SK-N-SH treated with all-trans-retinoic acid at 6 μM for 48 hours (cell line): ENCODE data around the gene AARS1.
"Not testable (repeated sequence)": the region's sequence is repeated elsewhere in the genome, so short reads cannot be mapped to it uniquely, and the experiment has no call there.

ENCODE experiments used
- CSRNP3 ChIP-seq: fragments of 250-450 bp; sonication (Bioruptor Pico); IDR thresholded peaks from 2 replicates; pipeline ENCODE4 v1.5.1; 2021; ENCODE audit warnings: mild to moderate bottlenecking, moderate library complexity
- ESRRG ChIP-seq: fragments of 250-450 bp; sonication (Bioruptor Pico); IDR thresholded peaks from 2 replicates; pipeline ENCODE4 v1.6.1; 2021; ENCODE audit warnings: mild to moderate bottlenecking
- OSR1 ChIP-seq: fragments of 250-450 bp; sonication (Bioruptor Pico); IDR thresholded peaks from 2 replicates; pipeline ENCODE4 v1.8.0; 2022; ENCODE audit warnings: moderate library complexity, mild to moderate bottlenecking, inconsistent platforms
- PATZ1 ChIP-seq: fragments of 250-450 bp; sonication (Bioruptor Pico); IDR thresholded peaks from 2 replicates; pipeline ENCODE4 v1.8.0; 2020; ENCODE audit warnings: mild to moderate bottlenecking, moderate library complexity, borderline replicate concordance
- PPARA ChIP-seq: fragments of 250-450 bp; sonication (Bioruptor Pico); IDR thresholded peaks from 2 replicates; pipeline ENCODE4 v1.5.0; 2020; ENCODE audit warnings: mild to moderate bottlenecking, borderline replicate concordance
- RARB ChIP-seq: fragments of 250-450 bp; sonication (Bioruptor Pico); IDR thresholded peaks from 2 replicates; pipeline ENCODE4 v1.8.0; 2021; ENCODE audit warnings: mild to moderate bottlenecking, moderate library complexity
- TCF4 ChIP-seq: fragments of 250-450 bp; sonication (Bioruptor Pico); IDR thresholded peaks from 2 replicates; pipeline ENCODE4 v1.8.0; 2021; ENCODE audit warnings: mild to moderate bottlenecking, moderate library complexity, borderline replicate concordance
- ZFP3 ChIP-seq: fragments of 250-450 bp; sonication (Bioruptor Pico); IDR thresholded peaks from 2 replicates; pipeline ENCODE4 v1.5.0; 2020; ENCODE audit warnings: mild to moderate bottlenecking, moderate library complexity
- ZNF565 ChIP-seq: fragments of 450-650 bp; formaldehyde crosslinking; conservative IDR thresholded peaks from 2 replicates; pipeline ENCODE4 v1.5.0; 2020; ENCODE audit warnings: low read depth, mild to moderate bottlenecking, moderate library complexity
- ZNF70 ChIP-seq: fragments of 450-650 bp; formaldehyde crosslinking; IDR thresholded peaks from 2 replicates; pipeline ENCODE4 v1.5.0; 2020; ENCODE audit warnings: mild to moderate bottlenecking, moderate library complexity

DNA sequence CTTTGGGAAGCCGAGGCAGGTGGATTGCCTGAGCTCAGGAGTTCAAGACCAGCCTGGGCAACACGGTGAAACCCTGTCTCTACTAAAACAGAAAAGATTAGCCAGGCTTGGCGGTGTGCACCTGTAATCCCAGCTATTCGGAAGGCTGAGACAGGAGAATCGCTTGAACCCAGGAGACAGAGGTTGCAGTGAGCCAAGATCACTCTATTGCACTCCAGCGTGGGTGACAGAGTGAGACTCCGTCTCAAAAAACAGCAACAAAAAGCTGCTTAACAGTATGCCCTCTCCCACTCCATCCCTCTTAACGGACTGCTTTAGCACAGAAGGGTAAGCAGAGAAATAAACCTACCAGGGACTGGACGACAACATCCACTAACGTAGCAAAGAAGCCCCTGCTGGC, 21.4 kb downstream of the AARS1 start:
- TF ChIP-seq PPARA (CRISPR knock-in tag); PATZ1 (CRISPR knock-in tag); OSR1 (CRISPR knock-in tag); ESRRG (CRISPR knock-in tag); ZFP3; CSRNP3; RARB; TCF4 (CRISPR knock-in tag); ZNF565 (CRISPR knock-in tag); ZNF70 (CRISPR knock-in tag): not testable (repeated sequence)
